NB4 (cell line): ENCODE measurements around the gene OMG.

Experiments used
- CTCF ChIP-seq: IDR thresholded peaks from one replicate; pipeline ENCODE4 v1.5.1; 2012; ENCODE audit warnings: low read depth, low read length
- MAX ChIP-seq: IDR thresholded peaks from 2 replicates; pipeline ENCODE4 v1.6.1; 2011; ENCODE audit warnings: low read depth, low read length
- POLR2A ChIP-seq: IDR thresholded peaks from 2 replicates; pipeline ENCODE4 v1.6.1; 2011; ENCODE audit warnings: mild to moderate bottlenecking; ENCODE audit not compliant: insufficient read length; ENCODE audit errors: extremely low read depth

- no peak for TF ChIP-seq CTCF
- TF ChIP-seq POLR2A = no peak
- TF ChIP-seq MAX = no peak
These were observed 35.4 kb downstream of the OMG start for GRCh38 chr17:31261601-31262000.
